Cortex of kidney (tissue), 1 donor: ENCODE data around the gene TMIGD3.

Experiments
- DNase-seq: peaks from one replicate; lab custom pipeline; 2025; lab: John Stamatoyannopoulos, UW

The TMIGD3 gene

GRCh38 chr1:111507411-111508201 lies 4.2 kb upstream of the TMIGD3 start:
- no peak for DNase-seq

- no peak for DNase-seq
Observed at GRCh38 chr1:111506561-111506960, 3.1 kb upstream of the TMIGD3 start.

GRCh38 chr1:111505641-111506119 lies 2.2 kb upstream of the TMIGD3 start:
- no peak for DNase-seq

- no peak for DNase-seq
Observed at GRCh38 chr1:111504097-111504496, 664 bp upstream of the TMIGD3 start.

GRCh38 chr1:111501645-111502044 lies 1.8 kb downstream of the TMIGD3 start:
- DNase-seq: no peak

DNA sequence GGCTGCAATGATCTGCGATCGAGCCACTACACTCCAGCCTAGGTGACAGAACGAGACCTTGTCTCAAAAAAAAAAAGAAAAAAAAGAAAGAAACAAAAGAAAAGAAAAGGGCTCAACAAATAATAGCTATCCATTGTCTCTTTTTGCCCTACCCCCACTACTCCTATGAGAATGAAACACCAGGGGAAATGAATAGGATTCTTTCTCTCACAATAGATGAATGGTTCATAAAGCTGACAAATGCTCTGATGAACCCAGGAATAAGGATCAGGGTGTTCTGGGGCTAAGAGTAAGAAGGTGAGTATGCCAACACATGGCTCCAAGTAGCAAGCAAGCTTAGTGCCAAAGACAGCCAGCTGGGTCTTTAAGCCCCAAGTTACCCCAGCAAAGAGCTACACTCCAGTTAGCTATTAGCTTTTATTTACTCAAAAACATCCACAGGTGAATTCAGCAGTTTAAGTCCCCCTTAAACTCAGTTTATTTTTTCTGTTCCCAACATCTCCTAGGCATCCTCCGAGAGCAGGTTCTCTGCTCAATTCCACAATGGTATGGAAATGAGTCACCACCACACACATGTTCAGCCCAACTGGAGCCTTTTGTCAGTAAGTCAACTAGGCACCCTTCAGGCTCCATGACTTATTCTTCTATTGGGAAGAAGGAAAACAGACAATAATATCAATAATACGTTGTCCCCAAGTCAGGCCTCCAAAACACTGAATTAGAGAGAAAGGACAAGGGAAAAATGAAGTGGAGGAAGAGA lies 4.2 kb downstream of the TMIGD3 start:
- DNase-seq: no peak

GRCh38 chr1:111497592-111497991 lies 5.8 kb downstream of the TMIGD3 start:
- no peak for DNase-seq

DNA sequence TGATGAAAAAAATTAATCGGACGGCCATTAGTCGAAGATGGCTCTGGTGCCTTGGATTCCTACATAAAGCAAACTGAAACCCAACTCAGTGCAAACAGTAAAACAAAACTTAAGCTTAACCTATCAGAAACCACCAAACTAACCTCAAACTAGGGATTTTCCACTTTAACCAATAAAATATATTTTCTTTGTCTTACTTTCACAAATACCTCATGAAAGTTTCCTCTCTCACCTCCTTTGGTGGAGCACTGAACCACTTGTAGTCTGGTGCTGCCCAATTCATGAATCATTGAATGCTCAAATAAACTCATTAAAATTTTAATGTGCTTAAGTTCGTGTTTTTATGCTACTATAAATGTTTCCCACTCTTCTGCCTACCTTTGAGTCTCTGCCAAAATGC lies 7.0 kb downstream of the TMIGD3 start:
- no peak for DNase-seq

DNA sequence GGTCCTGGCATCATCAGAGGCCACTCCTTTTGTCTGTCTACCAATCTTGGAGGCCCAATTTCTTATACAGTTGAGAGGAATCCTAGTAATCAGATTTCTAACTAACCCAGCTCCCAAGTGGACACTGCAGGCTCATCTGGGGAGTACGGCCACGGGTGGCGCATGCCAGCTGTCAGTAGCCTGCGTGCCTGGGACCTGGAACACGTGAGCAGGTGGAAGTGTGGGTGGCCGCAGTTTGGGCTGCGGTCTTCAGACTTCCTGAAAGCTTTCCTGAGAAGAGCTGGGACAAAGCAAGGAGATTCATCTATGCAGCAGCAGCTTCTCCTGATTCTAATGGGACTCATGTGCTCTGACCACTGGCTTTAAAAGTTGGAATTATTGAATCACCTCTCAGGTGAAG lies 12.4 kb downstream of the TMIGD3 start:
- DNase-seq: no peak

DNA sequence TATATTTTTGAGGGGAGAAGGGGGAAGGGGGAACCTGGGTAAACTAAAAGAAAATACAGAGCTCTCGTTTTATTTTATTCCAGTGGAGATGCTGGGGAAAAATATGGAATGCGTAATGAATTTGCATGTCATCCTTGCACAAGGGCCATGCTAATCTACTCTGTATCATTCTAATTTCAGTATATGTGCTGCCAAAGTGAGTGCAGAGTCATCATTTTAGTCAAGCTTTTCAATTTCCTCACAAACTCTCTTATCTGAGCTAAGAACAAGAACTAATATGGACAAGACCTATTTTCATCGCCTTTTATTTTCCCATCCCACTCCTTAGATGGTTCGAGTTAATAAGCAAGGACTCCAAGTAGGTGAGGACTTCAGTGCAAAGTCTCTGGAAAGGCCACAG lies 13.2 kb downstream of the TMIGD3 start:
- DNase-seq: no peak

DNA sequence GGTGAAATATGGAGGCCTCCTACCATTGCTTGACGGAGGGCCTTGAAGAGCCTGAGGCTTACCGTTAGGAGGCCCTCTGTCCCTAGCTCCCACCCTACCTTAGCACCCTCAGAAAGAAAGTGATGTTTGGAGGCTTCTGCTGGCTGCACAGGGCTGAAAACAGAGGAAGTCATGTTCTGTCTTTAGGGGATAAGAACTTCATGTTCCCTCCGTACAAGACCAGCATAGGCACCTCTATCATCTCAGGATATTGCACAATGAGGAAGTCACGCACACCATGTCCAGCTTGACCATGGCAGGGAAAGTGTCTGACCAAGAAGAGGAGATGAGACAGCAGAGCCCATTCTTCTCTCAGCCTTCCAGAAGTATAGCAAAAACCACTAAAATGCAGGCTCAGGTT lies 13.8 kb downstream of the TMIGD3 start:
- no peak for DNase-seq

GRCh38 chr1:111488669-111489068 lies 14.8 kb downstream of the TMIGD3 start:
- no peak for DNase-seq

DNA sequence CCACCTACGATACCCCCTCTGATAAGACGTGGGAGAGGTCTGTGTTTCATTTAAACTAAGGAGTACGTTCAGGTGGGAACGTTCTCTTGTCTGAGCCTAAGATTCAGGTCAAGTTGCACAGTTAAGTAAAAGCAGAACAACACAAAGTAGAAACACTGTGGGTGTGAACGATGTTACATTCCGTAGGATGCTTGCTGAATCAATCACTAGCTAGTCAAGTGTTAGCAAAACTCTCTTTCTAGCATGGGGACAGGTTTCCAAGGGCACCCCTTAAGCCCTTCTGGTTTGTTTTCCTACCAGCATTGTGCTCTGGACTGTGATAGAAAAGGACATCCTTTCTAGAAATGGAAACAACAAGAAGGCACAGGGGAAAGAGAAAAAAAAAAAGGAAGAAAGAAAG lies 16.3 kb downstream of the TMIGD3 start:
- DNase-seq: no peak

GRCh38 chr1:111486431-111486830 lies 17.0 kb downstream of the TMIGD3 start:
- DNase-seq: no peak

DNA sequence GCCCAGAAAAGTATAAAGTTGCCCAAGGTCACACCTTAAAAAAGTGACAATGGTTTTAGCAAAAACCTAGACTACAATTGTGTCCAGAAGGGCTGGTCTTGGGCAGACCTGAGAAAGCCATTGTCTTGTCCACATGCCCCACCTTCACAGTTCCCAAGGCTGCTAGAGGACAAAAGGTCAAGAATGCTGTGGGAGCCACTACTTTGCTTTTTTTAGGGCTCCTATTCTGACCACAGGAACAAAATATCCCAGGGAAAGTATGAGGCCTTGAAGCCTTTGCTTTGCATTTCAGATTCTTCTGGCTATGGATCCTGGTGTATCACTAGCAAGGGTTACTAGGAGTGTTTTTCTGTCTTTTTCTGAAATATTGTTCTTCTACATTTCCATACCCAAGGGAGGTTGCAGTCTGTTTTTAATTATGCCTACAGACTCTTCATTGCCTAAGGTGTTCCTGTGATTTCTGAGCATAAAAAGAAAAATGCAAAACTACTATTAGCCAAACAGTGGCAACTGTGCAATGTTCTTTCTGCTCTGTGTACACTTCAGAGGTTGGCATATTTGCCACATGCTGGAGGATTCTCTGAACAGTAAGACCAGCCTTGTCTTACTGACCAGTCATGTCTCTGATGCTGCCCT lies 18.9 kb downstream of the TMIGD3 start:
- no peak for DNase-seq

- no peak for DNase-seq
Observed at GRCh38 chr1:111483876-111484275, 19.6 kb downstream of the TMIGD3 start.

DNA sequence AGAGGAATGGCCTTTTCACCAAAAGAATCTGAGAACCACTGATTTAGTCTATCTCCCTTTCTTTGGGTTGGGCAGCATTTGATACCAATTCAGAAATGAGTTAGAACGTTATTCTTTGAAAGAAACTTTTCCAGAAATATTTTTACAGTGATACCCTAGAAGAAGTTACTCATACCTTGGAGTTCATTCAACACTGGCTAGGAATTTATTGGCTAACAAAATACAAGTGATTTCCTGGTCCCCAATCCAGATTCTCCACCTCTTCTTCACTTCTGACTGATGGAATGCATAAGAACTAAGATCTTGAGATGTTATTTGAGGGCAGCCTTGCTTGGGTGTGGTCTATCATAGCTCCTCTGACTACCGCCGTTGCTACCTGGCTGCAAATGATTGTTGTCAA lies 20.3 kb downstream of the TMIGD3 start:
- no peak for DNase-seq

- DNase-seq: no peak
Observed at GRCh38 chr1:111481387-111482221, 21.8 kb downstream of the TMIGD3 start.

GRCh38 chr1:111480674-111481073 lies 22.8 kb downstream of the TMIGD3 start:
- DNase-seq: no peak

GRCh38 chr1:111476761-111477309 lies 26.6 kb downstream of the TMIGD3 start:
- DNase-seq: no peak

GRCh38 chr1:111476214-111476613 lies 27.2 kb downstream of the TMIGD3 start:
- DNase-seq: no peak

- no peak for DNase-seq
Observed at GRCh38 chr1:111475701-111476100, 27.7 kb downstream of the TMIGD3 start.
